HG03442 (cell line): ENCODE data around the gene C6.
"Not testable (repeated sequence)": the region's sequence is repeated elsewhere in the genome, so short reads cannot be mapped to it uniquely, and the experiment has no call there.

Experiments used
- ATAC-seq: cut with Tn5 transposase; IDR thresholded peaks from one replicate; pipeline ENCODE4 v1.9.1; 2021; ENCODE audit warnings: mild to moderate bottlenecking, moderate library complexity; ENCODE audit not compliant: unreplicated experiment

C6 gene

DNA sequence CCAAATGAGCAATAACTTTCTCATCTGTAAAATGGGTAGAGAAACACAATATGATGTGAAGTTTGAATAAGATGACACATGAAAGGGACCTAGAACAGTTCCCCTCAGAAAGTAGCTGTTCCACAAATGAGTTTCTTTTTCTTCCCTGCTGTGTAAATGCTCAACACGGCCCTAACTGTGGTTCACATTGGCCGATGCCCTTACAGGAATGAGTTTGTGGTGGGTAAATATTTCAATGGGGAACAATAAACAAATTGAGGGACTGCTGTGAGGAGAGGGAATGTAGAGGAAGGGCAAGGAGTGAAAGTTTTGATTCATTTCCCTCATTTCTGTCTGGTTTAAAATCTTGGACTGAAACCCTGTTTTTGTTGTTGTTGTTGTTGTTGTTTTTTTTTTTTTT, 12.8 kb downstream of the C6 start:
- no peak for ATAC-seq

DNA sequence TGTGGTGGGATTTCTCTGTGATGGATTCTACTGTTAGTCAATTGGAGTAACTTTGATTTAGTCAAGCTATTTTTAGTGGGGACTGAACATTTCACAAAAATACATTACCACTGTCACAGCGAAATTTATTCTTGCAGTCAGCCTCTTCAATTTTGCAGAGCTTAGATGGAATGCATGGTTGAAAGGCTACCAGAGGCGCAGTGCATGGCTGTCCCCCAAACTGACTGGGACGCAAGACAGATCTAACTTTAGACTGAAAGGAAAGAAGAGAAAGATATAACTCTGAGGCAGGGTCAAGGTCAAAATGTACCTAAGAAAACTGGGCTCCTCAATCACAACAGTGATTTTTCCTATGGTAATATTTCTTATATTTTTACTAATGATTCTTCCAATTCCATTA, 13.7 kb downstream of the C6 start:
- no peak for ATAC-seq

DNA sequence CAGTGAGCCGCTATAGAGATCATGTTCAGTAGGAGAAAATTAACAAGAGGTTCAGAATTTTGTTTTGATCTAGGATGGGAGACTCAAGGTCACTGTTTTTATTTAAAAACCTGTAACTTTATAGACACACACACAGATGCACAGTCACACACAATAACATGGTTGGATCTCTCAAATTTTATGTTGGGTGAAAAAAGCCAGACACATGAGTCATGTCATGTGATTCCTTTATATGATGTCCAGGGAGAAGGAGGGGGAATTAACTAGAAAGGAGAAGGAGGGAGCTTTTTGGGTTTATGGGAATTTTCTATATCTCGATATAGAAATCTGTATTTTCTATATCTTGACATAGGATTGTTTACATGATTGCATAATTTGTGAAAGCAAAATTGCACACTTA, 17.1 kb downstream of the C6 start:
- no peak for ATAC-seq

DNA sequence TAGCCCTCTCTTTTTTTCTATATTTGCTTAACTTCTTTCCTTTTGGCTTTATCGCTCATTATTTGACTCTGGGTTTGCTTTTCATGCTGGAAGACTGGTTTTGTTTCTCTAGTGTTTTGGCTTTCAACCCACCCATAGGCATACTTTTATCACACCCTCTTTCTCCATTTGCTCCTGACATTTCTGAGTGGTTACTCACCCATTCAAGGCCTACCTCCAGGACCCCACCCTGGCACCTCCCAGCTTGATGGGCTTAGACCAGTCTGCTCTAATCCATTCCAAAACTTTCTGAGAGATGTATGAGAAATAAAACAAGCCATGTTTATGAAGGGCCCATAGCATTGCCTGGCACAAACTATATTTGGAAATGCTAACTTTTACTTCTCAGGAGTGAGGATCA, 18.1 kb downstream of the C6 start:
- no peak for ATAC-seq

DNA sequence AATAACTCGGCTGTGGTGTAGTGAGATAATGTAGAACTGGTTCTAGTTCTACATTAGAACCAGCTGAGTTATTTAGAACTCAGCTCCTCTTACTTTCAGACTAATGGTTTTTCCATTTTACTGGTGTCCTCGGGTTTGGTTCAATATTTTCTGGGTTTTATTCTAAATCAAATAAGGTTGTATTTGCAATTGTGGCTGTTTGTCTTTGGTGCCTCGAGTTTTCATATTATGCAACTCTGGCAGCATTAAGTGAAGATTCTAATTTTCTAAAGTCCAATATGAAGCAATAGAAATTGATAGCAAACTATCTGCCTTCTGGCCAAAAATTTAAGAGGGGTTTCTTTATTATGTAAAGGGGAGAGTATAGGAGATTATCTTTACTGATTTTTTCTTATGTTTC, 19.0 kb downstream of the C6 start:
- no peak for ATAC-seq

DNA sequence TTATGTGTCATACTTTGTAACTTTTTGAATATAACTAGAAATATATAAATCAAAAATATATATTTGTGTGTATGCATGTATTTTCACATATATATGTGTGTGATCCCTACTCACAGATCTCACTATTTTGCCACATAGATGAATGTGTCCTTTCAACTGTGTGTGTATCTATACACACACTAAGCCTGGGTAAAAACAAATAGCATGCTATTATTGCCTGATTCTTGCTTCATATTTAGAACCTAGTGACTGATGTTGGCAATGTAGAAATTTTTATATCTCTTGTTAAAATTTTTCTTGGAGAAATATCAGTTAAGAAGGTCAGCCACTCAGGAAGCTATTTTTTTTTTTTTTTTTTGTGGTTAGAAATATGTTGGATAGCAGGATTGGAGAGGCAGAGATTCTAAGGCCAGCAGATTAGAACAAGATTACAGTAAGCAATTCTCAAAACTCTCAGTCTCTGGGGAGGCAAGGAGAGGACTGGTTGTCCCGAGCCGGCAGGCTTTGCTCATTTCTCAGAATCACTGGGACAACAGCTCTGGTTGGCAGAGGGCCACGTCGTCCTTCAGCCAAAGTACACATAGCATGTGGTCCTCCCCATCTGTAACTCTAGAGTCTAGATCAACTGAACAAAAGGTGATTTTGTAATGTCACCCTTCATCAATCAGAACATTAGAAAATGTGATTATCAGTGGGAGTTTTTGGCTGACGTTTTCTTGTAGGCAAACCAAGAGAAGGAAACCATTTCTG, 19.7 kb downstream of the C6 start:
- no peak for ATAC-seq

DNA sequence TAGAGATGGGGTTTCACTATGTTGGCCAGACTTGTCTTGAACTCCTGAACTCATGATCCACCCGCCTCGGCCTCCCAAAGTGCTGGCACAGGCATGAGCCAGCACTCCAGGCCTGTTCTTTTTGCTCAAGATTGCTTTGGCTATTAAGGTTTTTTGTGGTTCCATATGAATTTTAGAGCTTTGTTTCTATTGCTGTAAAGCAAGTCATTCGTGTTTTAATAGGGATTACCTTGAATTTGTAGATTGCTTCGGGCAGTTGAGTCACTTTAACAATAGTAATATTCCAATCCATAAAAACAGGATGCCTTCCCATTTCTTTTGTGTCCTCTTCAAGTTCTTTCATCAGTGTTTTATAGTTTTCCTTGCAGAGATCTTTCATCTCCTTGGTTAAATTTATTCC, 22.1 kb downstream of the C6 start:
- ATAC-seq = no peak

DNA sequence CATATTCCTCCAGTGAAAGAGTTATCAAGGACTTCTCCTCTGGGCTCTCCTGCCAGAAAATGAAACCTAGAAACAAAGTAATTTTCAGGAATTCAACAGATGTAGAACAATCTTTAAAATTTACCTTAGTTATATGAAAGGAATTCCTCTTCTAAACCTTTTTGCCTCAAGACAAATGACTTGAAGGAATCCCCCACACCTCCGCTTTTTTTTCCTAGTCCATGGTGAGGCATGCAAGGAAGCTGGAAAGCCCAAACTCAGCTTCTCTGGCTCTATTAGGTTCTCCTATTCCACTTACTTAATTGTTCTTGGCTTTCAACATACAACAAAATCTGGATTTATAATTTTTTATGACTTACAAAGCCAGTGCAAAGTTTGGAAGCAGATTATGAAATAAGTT, 27.2 kb downstream of the C6 start:
- no peak for ATAC-seq

DNA sequence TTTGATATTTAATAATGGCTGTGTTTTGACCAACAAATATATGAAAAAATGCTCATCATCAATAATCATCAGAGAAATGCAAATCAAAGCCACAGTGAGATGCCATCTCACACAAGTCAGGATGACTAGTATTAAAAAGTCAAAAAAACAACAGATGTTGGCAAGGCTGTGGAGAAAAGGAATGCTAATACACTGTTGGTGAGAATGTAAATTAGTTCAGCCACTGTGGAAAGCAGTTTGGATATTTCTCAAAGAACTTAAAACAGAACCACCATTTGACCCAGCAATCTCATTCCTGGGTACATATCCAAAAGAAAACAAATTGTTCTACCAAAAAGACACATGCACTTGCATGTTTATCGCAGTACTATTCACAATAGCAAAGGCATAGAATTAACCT, 30.0 kb downstream of the C6 start:
- not testable (repeated sequence) for ATAC-seq

DNA sequence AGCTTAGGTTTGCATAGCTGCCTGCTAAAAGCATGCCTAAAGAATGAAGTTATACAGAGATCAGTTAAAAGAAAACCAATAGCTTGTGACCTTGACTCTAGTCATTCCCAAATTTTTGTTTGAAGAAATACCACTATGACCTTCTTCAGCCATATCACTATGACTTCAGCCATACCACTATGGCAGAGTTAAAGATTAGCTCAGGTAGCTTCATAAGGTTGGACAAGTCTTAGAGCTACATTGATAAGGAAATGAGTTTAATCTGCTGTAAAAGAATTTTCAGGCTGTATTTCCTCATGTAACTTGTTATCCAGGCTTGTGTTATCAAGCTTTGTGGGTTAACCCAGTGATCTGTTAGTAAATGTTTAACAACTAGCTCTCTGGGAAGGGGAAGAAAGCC, 30.7 kb downstream of the C6 start:
- ATAC-seq = no peak

DNA sequence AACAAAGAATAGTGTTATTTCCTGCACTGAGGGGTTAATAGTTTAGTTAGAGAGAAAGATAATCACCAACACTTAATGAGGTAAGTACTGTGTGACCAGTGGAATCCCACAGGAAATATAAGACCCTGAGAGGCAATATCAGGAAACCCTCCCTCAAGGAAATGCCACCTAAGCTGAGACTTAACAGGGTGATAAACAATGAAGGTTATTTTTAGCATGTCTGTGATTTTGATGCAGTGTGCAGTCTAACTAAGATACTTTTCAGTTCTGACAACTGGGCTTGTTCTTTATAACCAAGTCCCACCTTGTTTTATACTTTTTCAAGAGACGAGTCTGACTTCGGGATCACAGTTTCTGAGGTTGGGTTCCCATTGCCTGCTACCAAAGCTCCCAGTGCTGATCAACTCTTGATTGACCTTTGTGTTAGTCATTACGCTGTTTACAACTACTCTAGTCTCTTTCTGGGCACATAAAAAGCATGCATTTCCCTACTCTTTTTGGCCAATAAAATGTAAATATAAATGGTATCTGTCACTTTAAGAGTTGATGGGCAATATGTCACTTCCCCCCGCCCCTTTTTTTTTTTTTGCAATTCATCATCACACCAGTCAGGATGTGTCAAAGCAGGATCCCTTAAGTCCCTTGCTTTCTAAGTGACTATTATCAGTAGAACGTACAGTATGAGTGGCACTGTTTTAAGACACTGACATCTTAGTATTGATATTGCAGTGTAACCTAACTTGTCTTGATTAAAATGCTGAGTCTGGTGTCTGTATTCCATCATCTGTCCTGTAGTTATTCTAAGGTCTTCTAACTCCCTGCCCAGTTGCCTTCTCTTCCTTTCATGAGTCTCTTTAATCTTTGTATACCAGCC, 31.4 kb downstream of the C6 start:
- no peak for ATAC-seq

DNA sequence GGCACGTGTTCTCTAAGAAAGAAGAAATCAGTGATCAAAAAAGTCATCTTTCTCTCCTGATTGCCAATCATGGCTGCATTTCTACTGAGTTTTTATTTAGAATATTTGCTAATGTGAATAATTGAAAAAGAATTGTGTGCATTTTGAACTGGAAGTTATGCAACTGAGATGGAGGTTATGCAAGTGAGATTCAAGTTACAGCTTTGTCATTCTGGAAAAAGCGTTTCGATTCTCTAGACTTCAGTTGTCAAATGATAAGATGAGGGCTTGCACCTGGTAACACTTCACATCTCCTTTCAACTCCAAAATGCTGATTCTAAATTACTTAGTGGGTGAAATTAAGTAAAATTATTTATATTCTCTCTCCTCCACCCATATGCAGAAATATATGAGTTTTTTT, 36.4 kb downstream of the C6 start:
- no peak for ATAC-seq

DNA sequence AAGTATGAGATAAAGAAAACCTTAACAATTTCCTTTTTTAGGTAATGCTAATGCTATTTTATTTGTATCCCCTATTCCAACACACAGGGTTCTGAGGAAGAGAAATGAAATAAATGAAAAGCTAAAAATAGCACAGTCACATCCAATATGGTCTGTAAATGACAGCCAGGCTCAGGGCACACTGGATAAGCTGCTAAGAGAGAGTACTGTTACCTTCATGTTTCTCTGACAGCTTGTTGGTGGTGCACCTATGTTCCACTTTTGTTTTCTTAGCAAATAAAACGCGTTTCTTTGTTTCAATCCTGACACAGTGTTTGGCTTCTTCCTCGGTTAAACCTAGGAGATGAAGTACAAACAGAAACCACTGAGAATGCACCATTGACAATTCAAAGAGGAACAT, 41.3 kb downstream of the C6 start:
- ATAC-seq = no peak

DNA sequence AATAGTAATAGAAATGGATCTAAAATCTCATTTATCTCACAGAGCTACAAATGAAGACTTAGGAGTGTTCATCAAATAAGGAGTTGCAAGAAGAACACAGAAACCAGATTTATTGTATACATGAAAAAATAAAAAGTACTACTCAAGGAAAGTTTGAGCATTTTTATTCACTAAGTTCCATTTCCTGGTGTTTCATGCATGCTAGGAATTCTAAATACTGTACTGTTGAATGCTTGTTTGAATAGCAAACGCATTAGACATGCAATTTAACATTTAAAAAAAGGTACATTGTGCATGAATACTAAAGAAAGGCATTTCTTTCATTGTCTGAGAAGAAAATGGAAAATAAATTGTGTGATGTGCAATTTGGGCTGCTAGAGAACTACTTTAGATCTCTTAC, 52.1 kb downstream of the C6 start:
- ATAC-seq = no peak

DNA sequence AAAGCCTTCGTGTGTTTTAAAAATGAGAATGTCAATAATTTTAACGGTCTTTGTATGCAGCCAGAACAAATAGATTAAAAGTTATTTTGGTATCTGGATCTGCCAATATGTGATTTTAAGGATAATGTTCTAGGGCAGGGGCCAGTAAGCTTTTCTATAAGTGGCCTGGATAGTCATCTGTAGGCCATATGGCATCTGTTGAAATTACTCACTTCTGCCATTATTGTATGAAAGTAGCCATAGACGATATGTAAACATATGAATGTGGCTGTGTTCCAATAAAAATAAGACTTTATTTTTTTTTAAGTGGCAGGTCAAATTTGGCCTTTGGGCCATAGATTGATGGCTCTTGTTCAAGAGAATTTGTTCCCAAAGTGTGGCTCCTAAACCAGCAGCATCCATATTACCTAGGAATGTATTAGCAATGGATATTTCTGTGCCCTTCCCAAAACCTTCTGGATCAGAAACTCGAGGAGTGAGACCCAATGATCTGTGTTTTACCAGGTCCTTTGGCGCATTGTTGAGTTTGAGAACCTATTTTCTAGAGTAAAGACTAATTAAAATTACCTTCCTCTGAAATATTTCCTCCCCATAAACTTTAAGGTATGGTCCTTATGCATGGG, 55.9 kb downstream of the C6 start:
- no peak for ATAC-seq

DNA sequence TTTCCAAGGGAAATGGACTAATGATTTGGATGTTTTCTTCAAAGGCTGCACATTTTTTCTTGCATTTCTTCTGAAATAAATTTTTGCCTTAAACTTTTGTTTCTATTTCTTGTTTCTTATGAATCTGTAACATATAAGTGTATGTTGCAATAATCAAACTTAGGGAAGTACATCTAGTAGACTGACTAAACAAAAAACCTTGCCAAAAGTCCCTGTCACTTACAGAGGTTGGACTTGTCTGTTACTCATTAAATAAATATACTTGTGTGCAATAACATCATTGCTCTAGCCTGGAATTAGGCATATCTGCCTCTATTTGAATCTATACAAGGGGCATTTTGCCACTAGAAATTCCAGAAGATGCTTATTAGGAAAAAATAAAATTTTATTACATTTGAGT, 56.6 kb downstream of the C6 start:
- no peak for ATAC-seq

DNA sequence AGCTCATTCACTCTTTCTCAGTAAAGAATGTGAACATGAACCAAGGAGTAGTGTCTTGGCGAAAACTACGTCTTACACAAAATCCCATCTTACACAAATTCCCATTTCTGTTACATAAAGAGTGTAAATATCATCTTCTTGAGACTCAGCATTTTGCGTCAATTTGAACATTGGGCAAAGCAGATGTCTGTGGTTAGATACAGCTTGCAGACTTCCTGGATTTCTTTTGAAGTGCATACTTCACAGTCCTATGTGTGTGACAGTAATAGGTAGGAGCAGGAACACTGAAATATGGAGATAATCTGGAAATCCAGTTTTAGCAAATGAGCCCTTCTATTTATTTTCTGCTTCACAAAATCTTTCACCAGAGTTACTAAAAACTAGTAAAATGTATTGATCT, 58.8 kb downstream of the C6 start:
- ATAC-seq = no peak

DNA sequence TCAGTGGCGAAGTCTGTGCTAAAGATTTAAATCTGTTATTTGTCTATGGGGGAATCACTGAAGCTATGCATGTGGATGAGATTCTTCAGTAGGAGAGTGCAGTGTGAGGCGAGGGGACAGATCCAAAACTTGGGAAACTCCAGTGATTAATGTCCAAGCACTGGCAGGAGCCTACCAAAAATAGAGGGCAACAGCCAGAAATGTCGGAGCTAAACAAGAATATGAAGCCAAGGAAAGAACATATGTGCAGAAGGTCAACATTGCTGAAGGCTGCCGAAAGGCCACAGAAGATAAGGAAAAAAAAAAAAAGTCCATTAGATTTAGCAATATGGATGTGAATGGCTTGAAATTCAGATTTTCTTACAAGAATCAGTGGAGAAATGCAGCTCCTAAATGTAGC, 61.8 kb downstream of the C6 start:
- no peak for ATAC-seq

DNA sequence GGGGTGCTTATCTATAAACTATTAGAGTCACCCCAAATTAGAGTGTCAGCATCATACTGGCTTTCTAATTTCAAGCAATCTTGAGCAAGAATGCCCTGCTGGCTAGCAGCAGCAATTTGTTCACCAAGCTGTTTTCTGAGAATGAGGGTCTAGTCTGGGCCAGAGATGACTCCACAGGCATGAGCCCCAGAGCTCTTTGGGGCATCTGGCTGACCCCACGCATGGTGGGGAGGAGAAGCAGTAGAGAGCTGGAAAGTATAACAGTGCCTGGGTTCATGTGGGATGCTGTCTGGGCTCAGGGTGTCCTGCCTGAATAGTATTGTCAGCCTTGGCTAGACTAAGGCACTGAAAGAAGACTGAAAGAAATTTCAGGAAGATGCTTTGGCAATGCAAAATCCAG, 64.9 kb downstream of the C6 start:
- no peak for ATAC-seq

DNA sequence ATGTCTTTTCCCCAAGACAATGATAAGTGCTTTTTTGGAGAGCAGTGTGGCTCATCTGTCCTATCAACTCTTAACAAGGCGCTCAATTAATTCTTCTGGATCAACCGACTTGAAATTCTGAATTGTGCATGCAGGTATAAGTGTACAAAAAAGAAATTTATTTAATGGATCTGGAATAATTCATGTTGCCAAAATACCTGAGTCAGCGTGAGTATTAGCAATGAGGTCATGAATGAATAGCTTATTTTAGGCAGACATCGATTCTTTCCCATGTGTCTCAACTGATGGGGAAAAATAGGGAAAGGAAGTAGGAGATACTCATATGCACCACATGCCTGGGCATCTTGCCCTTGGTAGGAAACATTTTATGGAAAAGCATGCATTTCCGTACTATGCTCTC, 68.0 kb downstream of the C6 start:
- no peak for ATAC-seq

DNA sequence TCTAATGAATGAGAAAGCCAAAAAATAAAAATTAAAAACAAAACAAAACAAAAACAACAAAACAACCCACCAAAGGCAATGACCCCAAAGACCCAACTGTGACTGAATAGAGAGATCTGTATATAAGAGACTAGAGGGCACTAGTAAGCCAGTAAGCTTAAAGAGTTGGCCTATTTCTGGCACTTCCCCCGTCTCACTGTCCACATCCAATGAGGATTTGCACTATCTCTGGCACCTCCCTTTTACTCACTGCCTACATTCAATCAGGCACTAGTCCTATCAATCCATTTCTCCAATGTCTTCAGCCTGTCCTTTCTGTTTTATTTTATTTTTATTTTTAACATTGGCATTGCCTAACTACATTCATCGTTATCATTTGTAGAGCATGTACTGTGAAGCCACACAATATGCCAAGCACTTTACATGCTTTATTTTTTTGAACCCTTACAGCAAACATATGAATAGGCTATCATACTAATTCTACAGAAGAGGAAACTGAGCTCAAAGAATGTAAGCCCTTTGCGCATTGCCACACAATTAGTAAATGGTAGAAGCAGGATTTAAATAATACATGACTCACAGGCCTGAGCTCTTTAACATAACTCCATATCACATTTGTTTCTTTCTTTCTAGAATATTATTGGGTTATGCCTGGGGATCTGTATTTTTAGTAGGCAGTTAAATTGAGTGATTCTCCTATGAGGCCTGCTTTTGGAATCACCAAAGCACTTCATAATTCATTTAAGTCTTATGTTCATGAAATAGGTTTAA, 70.0 kb downstream of the C6 start:
- ATAC-seq = no peak
